Stomach (tissue), 9 donors: Measurements from ENCODE around the gene TGFB1I1. TPM values are rescaled to one million over a fixed set of nuclear protein-coding genes. Genes with fewer than 3 reads are reported as not detected.
"Not testable (repeated sequence)": the region's sequence is repeated elsewhere in the genome, so short reads cannot be mapped to it uniquely, and the experiment has no call there.

Experiments used
- DNase-seq, 2 donors: peaks; one replicate each; pipeline versions ENCODE4 v3.0.0 to v3.0.0-alpha.2; 2013 to 2019
- H3K27ac ChIP-seq, 5 donors: fragments of 200-600 bp in 4 of 5; sonication (generic) in 4 of 5; one replicate each; pipeline ENCODE4 v1.5.1; 2013 to 2019; ENCODE audit warnings: mild to moderate bottlenecking in 1 of 5, moderate library complexity in 1 of 5
- H3K27me3 ChIP-seq, 3 donors: fragments of 200-600 bp; sonication (generic); one replicate each; pipeline ENCODE4 v1.5.1; 2017 to 2019; ENCODE audit warnings: mixed run types in 1 of 3
- H3K36me3 ChIP-seq, 4 donors: fragments of 200-600 bp; sonication (generic); 1 replicate in 3 of 4; 2 replicates in 1 of 4; pipeline ENCODE4 v1.5.1; 2016 to 2019
- H3K4me1 ChIP-seq, 4 donors: fragments of 200-600 bp; sonication (generic); one replicate each; pipeline ENCODE4 v1.5.1; 2016 to 2019
- H3K4me3 ChIP-seq, 4 donors: fragments of 200-600 bp; sonication (generic) in 3 of 4; one replicate each; pipeline ENCODE4 v1.5.1; 2016 to 2019; ENCODE audit warnings: mild to moderate bottlenecking in 1 of 4
- H3K9me3 ChIP-seq, 4 donors: fragments of 200-600 bp; sonication (generic); one replicate each; pipeline ENCODE4 v1.5.1; 2016 to 2019
- EP300 ChIP-seq: sonication (generic); formaldehyde crosslinking; IDR thresholded peaks from one replicate; pipeline ENCODE4 v1.6.1; 2017; ENCODE audit warnings: antibody characterized with exemption
- POLR2A ChIP-seq, 4 donors: fragments of 450-650 bp; IDR thresholded peaks; one replicate each; pipeline ENCODE4 v1.6.1; 2016; ENCODE audit warnings: antibody characterized with exemption in 4 of 4, control low read depth in 2 of 4, mild to moderate bottlenecking in 1 of 4, moderate library complexity in 1 of 4
- POLR2AphosphoS5 ChIP-seq, 3 donors: sonication (generic); formaldehyde crosslinking; IDR thresholded peaks; one replicate each; pipeline ENCODE4 v1.6.1; 2016; ENCODE audit warnings: antibody characterized with exemption in 3 of 3
- WGBS, 5 donors: extraction: QIAGEN DNeasy Blood & Tissue Kit in 3 of 5; methylation state at CpG; one replicate each; pipeline versions ENCODE4 v1.1.5 to v1.1.7; 2013 to 2018; 5-methylcytosine and 5-hydroxymethylcytosine counted together
- intact Hi-C: fragments of 100-400 bp; cut with DNase I; formaldehyde crosslinking; loops from one replicate; pipeline ENCODE4 v1.15.1; 2023; ENCODE audit warnings: low total_unique reads
- polyA plus RNA-seq, 3 donors: library from polyadenylated mRNA; stranded (reverse); fragments of 200-250 nt; gene quantifications; one replicate each; pipeline ENCODE4 v1.2.3, GENCODE V29; 2013
- total RNA-seq, 5 donors: library from RNA; depleted of rRNA; stranded (reverse); fragments of >200 nt; gene quantifications; one replicate each; pipeline versions ENCODE4 v1.1.0 to v1.2.3, GENCODE V29; 2014 to 2016
- TF ChIP-seq, protein P1 (sequence below), 7 experiments: fragments of 450-650 bp in 4 of 7; fragments of 200-600 bp in 3 of 7; sonication (generic) in 3 of 7; IDR thresholded peaks; one replicate each; pipeline ENCODE4 v1.5.1; 2016 to 2019; ENCODE audit warnings: antibody characterized with exemption in 7 of 7, control low read depth in 2 of 7, mild to moderate bottlenecking in 1 of 7
- donor health status: healthy with polysubstance abuse.
- donor health status: Bipolar disorder and iron deficiency.
- donor health status: healthy.

Gene TGFB1I1
- total and polyA plus RNA-seq, 8 donors, result 36.0 to 84.0 (median 49.2) TPM

DNA sequence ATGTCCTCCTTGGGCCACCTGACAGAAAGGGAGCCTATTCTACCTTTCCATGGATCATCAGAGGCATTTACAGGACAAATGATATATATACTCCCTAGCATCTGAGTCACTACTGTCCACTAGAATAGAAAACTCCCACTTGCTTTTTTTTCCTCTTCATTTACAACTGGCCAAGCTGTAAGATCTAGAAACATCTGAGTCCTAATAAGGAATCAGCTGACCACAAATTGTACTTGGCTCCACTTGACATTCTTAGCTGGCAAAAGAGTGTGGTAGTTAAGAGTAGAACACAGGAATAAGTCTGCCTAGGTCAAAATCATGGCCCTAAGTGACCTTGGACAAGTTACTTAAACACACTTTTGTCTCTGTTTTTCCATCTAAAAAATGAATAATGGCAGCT lies 31.0 kb downstream of the TGFB1I1 start:
- no peak overlapping the region for H3K4me3 ChIP-seq
- intact Hi-C loops, result no loop called here
- H3K36me3 ChIP-seq, result peaks cover 17 to 50% (median 43%) of the 10 kb centered on the region in 4 donors
- H3K27me3 ChIP-seq, result no peaks in the 10 kb centered on the region
- no peak overlapping the region for H3K27ac ChIP-seq
- no peak for DNase-seq
- TF ChIP-seq POLR2AphosphoS5 (IDR thresholded peaks at IDR 0.05) (no peak), POLR2A (IDR thresholded peaks at IDR 0.05) (no peak), EP300 (no peak)
- TF ChIP-seq, protein P1, sequence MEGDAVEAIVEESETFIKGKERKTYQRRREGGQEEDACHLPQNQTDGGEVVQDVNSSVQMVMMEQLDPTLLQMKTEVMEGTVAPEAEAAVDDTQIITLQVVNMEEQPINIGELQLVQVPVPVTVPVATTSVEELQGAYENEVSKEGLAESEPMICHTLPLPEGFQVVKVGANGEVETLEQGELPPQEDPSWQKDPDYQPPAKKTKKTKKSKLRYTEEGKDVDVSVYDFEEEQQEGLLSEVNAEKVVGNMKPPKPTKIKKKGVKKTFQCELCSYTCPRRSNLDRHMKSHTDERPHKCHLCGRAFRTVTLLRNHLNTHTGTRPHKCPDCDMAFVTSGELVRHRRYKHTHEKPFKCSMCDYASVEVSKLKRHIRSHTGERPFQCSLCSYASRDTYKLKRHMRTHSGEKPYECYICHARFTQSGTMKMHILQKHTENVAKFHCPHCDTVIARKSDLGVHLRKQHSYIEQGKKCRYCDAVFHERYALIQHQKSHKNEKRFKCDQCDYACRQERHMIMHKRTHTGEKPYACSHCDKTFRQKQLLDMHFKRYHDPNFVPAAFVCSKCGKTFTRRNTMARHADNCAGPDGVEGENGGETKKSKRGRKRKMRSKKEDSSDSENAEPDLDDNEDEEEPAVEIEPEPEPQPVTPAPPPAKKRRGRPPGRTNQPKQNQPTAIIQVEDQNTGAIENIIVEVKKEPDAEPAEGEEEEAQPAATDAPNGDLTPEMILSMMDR (IDR thresholded peaks at IDR 0.05), result no peak
- H3K9me3 ChIP-seq, result no peaks in the 10 kb centered on the region
- H3K4me1 ChIP-seq, result peaks cover 9 to 32% (median 26%) of the 10 kb centered on the region in 4 donors

DNA sequence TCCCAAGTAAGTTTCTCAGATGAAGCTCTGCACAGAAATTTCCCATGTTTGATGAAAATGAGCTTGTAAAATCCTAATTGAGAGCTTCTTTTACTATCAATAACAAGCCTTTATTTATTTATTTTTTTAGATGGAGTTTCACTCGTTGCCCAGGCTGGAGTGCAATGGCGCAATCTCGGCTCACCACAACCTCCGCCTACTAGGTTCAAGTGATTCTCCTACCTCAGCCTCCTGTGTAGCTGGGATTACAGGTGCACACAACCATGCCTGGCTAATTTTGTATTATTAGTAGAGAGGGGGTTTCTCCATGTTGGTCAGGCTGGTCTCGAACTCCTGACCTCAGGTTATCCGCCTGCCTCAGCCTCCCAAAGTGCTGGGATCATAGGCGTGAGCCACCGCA lies 31.6 kb downstream of the TGFB1I1 start:
- H3K4me3 ChIP-seq, intact Hi-C loops, H3K27me3 ChIP-seq, H3K27ac ChIP-seq, H3K9me3 ChIP-seq, DNase-seq: not testable (repeated sequence)
- H3K4me1 ChIP-seq, result peaks cover 9 to 32% (median 26%) of the 10 kb centered on the region in 4 donors
- 88 to 94% (median 92%) methylated on average over 8 of the region's 8 CpGs for WGBS, 5 donors
- H3K36me3 ChIP-seq, result peaks cover 13 to 44% (median 37%) of the 10 kb centered on the region in 4 donors

DNA sequence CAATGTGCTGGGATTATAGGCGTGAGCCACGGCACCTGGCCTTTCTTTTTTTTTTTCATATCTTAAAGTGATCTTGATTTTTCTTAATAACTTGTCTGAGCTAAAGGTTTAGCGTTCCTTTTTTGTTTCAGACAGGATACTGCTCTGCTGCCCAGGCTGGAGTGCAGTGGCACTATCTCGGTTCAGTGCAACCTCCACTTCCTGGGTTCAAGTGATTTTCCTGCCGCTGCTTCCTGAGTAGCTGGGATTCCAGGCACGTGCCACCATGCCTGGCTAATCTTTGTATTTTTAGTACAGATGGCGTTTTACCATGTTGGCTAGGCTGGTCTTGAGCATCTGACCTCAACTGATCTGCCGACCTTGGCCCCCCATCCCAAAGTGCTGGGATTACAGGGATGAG lies 32.2 kb downstream of the TGFB1I1 start:
- TF ChIP-seq POLR2A (IDR thresholded peaks at IDR 0.05) (no peak), POLR2AphosphoS5 (IDR thresholded peaks at IDR 0.05) (no peak), EP300 (no peak)
- TF ChIP-seq, protein P1 (IDR thresholded peaks at IDR 0.05), result no peak
- H3K27ac ChIP-seq, result no peak overlapping the region
- no peak overlapping the region for H3K4me3 ChIP-seq
- WGBS, 5 donors, result 71 to 82% (median 73%) methylated on average over 8 of the region's 8 CpGs
- no peaks in the 10 kb centered on the region for H3K9me3 ChIP-seq
- no peak for DNase-seq
- H3K27me3 ChIP-seq, result no peaks in the 10 kb centered on the region
- peaks cover 11 to 37% (median 30%) of the 10 kb centered on the region in 4 donors for H3K4me1 ChIP-seq
- peaks cover 7 to 38% (median 31%) of the 10 kb centered on the region in 4 donors for H3K36me3 ChIP-seq
- intact Hi-C loops, result no loop called here

DNA sequence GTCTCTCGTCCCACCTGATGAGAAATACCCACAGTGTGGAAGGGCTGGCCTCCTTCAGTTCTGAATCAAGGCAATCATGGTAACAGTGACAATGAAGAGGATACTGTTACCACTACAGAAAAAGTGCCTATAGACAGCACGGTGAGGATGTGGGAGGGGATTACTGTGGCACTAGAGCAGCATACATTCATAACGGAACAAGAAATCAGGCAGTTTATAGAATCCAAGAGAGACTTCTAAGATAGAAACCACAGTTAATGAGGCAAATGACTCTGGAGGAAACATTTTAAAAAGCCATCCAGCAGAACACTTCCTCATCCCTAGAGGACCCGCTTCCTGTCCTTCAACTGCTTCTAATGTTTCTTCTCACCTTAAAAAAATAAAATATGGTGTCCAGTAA lies 33.5 kb downstream of the TGFB1I1 start:
- no peaks in the 10 kb centered on the region for H3K9me3 ChIP-seq
- intact Hi-C loops, result no loop called here
- H3K27me3 ChIP-seq, result no peaks in the 10 kb centered on the region
- TF ChIP-seq POLR2AphosphoS5 (IDR thresholded peaks at IDR 0.05), result no peak
- TF ChIP-seq EP300, result no peak
- TF ChIP-seq, protein P1 (IDR thresholded peaks at IDR 0.05), result no peak
- no peak for TF ChIP-seq POLR2A (IDR thresholded peaks at IDR 0.05)
- no peak for DNase-seq
- H3K4me3 ChIP-seq, result no peak overlapping the region
- WGBS, 5 donors, result 70 to 80% (median 70%) methylated on average over 4 of the region's 4 CpGs
- H3K4me1 ChIP-seq, result peaks cover 17 to 50% (median 39%) of the 10 kb centered on the region in 4 donors
- H3K27ac ChIP-seq, result no peak overlapping the region
- peaks cover 0 to 25% (median 18%) of the 10 kb centered on the region in 4 donors for H3K36me3 ChIP-seq

DNA sequence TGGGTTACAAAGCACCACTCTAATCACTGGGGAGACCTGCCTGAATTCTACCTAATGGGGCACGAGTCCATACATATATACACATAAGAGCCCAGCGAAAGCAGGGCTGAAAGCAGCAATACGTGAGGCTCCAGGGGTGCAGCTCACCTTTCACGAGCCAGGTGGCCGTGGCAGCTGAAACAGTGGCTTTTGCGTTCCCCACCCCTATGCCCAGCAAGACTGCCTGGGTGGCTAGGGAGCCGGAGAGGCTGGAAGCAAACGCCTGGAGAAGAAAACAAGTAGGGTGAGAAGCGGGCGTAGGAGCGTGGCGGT lies 35.6 kb downstream of the TGFB1I1 start:
- no peak for TF ChIP-seq EP300
- no peak for TF ChIP-seq POLR2A (IDR thresholded peaks at IDR 0.05)
- TF ChIP-seq POLR2AphosphoS5 (IDR thresholded peaks at IDR 0.05), result no peak
- TF ChIP-seq, protein P1 (IDR thresholded peaks at IDR 0.05), result no peak
- 1 to 2% (median 1%) methylated on average over 7 to 12 of the region's 12 CpGs for WGBS, 5 donors
- Histone ChIP-seq H3K27ac (peak overlapping the region; percentile 90 to 98 (median 93)), H3K9me3 (no peaks in the 10 kb centered on the region), H3K27me3 (no peaks in the 10 kb centered on the region), H3K4me3 (peak overlapping the region; percentile 62 to 87 (median 82)), H3K4me1 (peaks cover 17 to 46% (median 35%) of the 10 kb centered on the region in 4 donors), H3K36me3 (peaks cover 0 to 24% (median 15%) of the 10 kb centered on the region in 4 donors)
- DNase-seq, result no peak
- intact Hi-C loops, result no loop called here
